Measurements from ENCODE around the gene KIAA0930.

Gene KIAA0930

DNA sequence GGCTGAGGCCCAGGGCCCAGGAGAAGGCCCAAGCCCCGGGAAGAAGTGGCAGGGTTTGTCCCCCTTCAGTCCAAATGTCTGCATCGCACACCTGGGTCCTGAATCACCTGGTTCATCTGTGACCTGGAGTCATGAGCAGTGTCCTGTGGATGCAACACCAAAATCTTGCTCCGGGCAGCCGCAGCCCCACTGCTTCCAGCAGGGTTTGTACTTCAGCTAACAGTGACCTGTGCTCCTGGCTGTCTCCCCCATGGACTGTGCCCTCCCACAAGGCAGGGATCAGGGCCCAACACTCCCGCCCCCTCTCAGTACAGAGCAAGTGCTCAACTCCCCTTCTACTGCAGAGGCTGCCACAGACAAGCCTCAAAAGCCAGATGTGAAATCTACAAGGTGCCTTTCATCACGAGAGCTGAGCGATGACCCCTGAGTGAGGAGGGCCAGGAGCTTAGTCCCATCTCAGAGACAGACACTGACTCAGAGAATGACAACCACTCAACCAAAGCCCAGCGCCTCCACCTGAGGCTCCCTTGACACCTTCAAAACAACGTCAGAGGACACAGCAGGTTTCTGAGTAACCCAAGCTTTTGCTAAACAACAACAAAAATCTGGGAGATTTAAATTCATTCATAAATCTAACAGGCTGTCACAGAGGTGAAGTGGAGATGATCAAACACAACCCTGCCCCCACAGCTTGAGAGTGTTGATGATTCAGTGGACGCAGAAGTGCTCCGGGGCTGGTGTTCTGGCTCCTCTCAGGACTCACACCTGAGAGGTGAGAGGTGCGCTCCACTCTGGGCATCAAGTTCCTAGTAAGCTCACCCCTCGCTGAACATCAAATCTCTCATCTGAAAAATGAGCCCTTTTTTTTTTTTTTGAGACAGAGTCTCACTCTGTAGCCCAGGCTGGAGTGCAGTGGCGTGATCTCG lies 3.4 kb downstream of the KIAA0930 start:
- DNase-seq (ENCODE audit: low spot score): no peak

DNA sequence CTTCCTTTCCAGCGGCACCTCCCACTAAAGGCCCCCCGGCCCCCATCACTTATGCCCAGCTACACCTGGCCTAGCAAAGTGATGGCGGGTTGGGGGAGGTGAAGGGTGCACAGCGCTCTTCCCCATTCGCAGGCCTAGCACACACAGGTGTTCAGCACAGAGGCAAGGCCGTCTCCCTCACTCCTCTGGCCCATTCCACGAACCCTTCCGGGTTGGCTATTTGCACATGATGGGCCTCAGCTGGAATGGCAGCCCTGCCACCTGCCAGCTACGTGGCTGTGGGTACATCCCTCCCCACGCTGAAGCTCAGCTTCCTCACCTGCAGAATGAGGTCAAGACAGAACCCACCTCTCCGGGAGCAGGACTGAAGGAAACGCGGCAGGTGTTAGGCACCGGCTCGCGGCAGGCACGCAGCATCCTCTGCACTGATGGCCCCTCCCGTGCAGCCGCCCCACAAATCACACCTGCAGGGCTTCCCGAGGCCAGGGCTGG lies 4.8 kb downstream of the KIAA0930 start:
- no peak for DNase-seq (ENCODE audit: low spot score)

DNA sequence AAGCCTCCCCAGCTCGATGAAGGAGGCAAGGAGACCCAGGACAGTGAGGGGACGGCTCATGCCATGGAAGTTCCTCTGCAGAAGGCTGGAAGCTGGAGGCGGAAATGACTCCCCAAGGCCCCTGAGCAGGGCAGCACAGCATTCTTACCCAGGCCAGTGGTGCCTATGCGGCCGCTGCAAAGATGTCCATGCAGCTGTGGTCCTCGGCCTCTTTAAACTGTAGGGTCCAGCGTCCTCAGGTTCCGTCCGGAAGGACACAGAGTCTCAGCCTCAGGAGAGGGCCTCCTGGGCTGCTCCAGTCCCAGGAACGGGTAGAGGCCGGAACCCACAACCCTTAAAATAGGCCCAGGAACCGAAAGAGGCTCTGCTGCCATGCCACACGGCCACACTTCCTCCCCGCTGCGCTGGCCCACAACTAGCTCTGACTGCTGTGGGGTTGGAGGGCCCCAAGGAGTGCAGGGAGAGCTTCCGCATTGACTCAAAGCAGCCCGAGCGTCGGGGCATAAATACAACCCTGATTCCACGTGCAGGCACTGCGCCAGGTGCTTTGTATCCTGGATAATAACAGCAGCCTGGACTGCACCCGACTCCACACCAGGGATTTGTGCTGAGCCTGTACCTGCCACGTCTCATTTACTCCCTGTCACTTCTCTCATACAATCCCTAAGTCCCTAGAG lies 5.5 kb downstream of the KIAA0930 start:
- no peak for DNase-seq (ENCODE audit: low spot score)

DNA sequence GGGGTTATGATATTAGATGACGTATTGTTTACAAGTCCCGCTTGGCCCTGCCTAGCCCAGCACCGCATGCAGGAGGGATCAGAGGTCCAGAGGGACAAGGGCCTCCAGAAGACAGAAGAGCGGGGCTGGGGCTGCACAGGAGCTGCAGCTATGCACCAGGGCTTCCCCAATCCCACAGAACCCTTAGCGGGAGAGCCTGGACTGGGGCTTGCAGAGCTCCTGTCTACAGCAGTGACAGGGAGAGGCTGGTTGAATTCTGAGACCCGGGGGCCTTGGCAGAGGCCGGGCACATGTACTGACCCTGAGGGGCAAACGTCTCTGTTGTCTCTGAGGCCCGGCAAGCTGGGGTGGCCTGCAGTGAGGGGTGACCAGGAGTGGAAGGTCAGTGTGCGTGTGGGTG lies 6.9 kb downstream of the KIAA0930 start:
- no peak for DNase-seq (ENCODE audit: low spot score)

DNA sequence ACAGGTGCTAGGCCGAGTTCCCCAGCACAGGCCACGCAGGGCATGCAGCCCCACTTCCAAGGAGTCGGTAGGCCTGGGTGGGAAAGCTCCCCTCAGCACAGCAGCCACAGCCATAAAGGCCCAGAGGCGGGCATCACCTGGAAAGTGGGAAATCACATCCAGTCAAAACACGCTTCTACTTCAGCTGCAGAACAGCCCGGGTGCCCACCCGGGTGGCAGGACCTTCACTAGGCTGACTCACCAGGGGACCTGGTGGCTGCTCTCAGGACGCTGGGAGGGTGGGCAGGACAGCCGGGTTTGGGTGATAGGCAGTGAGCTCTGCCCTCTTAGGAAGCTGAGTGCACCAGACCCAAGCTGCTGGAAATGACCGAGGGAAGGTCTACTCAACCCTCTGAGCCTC lies 7.3 kb downstream of the KIAA0930 start:
- DNase-seq (ENCODE audit: low spot score): no peak

DNA sequence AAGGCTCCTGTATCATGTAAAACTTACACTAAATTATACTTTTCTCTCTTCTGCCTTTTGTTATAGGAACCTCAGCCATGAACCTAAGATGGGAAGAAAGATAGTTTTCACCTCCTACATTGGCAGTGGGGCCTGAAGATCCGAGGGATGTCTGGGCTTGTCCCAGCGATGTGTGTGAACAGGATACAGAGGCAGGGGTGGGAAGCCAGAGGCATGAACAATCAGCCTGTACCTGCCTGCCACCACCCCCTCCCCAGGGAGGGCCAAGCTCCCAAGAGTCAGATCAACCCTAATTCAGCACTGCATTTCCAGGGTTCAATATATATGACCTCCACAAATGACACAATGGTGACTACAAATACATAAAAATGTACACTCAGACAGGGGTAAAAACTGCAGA lies 9.4 kb downstream of the KIAA0930 start:
- DNase-seq (ENCODE audit: low spot score): no peak

DNA sequence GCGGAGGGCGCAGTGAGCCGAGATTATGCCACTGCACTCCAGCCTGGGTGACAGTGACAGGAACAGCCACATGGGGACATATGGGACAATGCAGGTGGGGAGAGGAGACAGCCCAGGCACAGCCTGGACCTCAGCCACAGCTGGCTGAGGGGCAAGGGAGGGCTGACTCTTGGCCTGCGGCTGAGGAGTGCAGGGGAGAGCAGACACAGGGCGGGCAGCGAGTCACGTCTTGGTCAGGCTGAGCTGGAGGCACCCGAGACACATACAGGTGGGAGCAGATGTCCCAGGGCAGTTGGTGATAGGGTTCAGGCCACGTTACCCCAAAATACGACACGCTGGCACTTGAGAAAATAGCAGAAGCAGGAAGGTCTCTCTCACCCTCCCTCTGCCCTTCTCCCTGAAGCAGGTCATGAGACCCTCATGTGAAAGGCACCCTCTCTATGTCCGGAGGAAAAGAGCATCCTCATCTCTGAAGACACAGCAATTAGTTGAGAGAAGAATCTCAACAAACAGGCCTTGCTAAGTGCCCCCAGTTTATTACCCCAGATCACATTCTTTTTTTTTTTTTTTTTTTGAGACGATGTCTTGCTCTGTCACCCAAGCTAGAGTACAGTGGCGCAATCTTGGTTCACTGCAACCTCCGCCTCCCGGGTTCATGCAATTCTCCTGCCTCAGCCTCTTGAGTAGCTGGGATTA lies 10.5 kb downstream of the KIAA0930 start:
- DNase-seq (ENCODE audit: low spot score): no peak

DNA sequence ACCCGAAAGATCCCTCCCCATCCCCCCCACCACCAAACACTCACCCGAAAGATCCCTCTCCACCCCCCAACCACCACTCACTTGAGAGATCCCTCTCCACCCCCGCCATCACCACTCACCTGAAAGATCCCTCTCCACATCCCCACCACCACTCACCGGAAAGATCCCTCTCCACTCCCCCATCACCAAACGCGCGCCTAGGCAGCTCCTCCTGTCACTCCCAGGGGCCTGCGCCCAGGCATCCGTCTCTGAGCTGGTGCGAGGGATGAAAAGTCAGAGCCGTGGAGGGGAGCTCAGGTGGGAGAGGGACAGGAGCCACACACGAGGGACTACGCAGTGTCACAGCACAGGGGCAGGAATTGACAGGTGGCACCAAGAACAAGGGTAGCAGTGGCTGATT lies 11.5 kb downstream of the KIAA0930 start:
- no peak for DNase-seq (ENCODE audit: low spot score)

DNA sequence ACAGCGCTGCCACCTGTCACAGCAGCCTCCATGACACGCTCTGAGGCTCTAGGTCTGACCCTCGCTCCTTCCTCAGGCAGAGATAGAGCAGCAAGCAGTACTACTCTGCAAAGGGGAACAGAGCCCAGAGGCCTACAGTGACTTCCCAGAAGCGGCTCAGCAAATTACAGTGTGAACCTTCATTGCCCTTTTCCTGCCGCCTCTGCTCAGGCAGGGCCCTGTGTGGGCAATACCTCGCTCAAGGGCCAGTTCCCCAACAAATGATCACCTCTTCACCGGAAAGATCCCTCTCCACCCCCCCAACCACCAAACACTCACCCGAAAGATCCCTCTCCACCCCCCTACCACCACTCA lies 12.3 kb downstream of the KIAA0930 start:
- no peak for DNase-seq (ENCODE audit: low spot score)

DNA sequence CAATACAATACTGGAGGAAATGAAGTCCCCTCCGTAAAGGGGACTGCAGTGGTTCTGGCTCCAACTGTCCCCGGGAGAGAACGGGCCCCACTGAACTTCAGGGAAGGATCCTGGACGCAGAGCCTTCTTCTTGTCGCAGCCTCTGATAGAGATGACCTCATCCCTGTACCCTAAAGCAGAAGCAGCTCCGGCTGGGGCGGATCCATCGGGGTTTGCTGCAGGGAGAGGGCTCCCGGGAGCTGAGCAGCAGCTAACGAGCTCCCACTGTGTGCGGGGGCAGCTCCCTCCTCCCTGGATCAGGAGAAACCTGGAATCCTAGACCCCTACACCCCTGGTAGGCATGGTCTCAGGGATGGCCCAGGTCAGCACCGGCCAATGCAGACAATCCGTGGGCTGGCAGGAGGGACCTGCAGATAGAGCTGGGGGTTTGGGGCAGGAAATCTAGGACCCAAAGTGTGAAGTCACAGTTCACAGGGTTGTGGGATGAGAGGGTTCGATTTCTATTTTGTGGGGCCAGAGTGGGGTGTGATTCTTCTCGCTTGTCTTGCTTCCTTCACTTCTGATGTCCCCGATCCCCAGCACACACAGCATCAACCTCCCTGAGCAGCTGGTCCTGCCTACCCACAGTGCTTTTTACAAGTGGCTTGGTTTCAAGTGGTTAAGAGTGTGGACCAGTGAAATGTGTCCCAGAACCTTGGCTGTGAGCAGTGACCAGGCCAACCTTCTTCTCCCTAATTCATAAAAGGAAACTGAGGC lies 12.9 kb downstream of the KIAA0930 start:
- no peak for DNase-seq (ENCODE audit: low spot score)

DNA sequence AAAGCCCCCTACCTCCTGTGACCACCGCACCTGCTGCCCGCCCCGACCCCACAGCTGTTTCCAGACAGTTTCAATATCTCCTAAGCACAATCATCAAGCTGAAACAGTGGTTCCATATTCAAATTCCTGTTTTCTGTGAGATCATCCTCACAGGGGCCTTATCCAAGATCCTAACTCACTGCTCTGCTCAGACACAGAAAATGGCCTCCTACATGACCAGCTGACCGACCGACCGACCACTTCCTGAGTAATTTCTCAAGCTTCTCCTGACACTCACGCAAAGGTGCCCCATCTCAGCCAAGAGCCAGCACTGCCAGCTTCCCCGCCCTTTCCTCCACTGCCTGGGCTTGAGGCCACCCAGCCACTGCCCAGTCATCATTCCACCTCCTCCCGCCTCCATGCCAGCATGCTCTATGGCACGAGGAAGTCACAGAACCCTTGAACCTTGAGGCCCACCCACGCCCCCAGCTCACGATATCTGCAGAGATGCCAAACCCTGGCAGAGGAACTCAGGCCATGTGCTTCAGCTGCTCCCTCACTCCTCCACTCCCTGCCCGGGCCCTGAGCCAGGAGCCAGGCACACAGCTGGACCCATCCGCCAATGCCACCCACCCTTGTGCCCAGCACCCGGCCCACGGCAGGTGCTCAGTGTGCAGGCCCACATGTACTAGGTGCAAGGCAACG lies 14.0 kb downstream of the KIAA0930 start:
- no peak for DNase-seq (ENCODE audit: low spot score)

DNA sequence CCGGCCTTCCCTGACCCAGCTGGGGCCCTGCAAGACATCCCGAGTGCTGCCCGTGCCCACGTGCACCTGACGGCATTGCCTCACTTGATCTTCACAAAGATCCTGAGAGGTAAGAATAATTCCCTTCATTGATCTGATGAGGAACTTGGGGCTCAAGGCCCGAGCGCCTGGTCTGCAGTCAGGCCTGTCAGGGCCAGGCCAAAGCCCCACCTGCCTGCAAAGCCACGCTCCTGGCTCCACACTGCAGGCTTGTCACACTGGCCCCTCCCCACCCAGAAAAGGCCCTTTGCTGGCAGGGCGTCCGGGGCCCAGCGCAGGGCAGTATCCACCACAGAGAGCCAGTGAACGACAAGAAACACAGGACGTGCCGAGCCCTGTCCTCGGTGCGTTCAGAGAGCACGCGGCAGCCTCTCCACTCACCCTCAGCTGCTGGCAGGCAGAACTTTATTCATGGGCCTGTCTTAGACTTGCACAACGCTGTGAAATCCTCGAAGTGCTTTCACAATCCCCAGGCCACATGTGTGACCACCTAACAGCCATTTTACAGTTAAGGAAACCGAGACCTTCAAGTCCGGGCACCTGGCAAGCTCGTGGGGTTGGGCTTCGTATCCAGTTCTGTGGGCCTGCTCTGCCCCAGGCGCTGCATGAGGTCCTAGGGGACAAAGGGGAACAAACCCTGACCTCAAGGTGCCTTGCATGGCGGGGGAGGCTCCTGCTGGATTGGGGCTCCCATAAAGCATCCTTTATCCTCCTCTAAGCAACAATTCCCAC lies 14.8 kb downstream of the KIAA0930 start:
- no peak for DNase-seq (ENCODE audit: low spot score)

DNA sequence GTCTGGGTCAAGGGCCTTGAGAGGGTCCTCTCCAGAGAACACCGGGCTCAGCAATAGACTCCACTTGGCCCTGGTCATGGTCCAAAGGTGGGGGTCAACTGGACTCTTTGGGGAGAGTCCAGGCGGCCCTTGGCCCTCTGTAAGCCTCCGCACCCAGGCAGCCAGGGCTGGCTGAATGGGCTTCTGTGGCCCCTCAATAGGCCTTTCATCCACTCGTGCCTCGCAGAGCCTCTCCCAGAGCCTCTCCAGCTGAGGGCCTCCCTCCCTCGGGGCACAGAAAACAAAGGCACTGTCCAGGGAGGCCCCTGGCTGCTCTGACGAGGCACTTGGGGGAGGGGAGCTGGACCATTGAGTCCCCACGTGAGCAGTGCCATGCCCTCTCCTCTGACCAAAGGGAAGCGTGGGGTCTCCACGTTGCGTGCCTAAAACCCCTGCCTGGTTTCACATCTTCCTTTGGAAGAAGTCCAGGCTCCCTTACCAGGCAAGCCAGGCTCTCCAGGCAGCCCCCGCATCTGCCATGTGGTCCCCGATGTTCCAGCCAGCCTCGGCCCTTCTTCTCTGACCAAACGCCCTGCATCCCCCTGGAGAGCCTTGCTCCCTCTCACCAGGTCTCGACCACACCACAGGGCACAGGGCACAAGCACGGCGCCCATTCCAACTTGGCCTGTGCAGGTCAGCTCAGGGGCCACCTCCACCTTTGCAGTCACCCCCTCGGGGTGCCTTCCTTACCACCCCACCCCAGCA lies 15.5 kb downstream of the KIAA0930 start:
- no peak for DNase-seq (ENCODE audit: low spot score)

DNA sequence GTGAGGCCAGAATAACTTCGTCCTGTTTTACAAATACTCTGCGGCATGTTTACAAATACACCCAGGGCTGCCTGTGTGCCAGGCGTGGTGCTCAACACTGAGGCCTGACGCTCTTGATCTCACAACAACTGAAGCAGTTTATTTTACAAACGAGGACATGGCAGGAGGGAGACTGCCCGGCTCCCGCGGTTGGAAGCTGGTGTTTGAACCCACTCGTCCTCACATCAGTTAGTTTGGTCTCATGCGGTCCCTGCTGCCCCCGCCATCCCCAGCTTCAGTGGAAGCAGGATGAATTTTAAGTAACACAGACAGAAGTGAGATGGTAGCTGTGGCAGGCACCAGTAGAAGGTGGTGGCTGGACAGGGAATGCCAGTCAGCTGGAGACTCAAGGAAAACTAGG lies 16.4 kb downstream of the KIAA0930 start:
- DNase-seq (ENCODE audit: low spot score): no peak

DNA sequence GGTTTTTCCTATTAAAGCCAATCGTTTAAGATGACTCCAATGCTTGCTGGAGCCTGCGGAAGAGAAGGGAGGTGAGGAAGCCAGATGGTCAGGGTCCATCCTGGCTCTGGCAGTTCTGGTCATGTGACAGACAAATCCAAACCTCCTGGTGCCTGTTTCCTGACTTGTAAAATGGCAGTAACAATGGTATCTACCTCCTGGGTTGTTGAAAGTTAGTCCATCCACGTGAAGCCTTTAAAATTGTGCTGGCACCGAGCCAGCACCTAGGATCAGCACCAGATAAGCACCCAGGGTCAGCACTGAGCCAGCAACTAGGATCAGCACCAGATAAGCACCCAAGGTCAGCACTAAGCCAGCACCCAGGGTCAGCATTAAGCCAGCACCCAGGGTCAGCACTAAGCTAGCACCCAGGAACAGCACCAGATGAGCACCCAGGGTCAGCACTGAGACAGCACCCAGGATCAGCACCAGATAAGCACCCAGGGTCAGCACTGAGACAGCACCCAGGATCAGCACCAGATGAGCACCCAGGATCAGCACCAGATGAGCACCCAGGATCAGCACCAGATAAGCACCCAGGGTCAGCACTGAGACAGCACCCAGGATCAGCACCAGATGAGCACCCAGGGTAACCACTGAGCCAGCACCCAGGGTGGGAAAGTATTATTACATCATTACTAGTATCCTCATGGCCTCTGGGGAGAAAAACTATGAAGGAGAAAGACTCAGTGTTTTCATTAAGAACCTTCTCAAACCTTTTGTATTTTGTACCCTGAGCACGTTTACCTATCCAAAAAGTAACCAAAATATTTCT lies 17.2 kb downstream of the KIAA0930 start:
- peak; percentile 33 for DNase-seq (ENCODE audit: low spot score)

DNA sequence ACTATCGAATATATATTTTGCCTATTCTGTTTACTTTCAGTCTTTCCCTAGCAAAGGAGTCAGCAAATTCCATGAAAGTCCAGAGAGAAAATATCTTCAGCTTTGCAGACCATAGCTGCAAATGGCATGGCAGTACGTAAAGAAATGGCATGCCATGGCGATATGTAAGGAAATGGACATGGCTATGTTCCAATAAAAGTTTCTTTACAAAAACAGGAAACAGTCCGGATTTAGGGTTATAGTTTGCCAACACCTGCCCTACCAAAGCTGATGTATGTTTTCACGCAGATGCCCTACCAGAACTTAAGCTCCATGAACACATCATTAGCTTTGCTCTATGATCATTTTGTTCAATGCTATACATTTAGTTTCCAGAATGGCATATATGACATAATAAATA lies 19.5 kb downstream of the KIAA0930 start:
- no peak for DNase-seq (ENCODE audit: low spot score)

DNA sequence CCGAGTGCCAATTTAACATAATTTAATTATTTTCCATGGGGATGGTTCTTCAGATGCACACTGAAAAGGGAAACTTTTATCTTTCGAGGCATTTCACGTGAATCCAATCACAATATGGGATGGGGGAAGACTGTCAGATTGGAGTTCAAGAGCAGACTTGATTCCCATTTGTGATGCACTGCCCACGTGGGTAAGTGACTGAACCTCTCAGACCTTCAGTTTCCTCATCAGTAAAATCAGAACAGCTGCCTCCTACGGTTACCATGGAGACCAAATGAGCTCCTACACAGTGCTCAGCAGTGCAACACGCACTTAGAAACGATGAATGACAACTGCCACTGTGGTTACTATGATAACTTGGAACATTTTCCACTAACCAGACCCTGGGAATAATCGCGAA lies 21.7 kb downstream of the KIAA0930 start:
- DNase-seq (ENCODE audit: low spot score): no peak

DNA sequence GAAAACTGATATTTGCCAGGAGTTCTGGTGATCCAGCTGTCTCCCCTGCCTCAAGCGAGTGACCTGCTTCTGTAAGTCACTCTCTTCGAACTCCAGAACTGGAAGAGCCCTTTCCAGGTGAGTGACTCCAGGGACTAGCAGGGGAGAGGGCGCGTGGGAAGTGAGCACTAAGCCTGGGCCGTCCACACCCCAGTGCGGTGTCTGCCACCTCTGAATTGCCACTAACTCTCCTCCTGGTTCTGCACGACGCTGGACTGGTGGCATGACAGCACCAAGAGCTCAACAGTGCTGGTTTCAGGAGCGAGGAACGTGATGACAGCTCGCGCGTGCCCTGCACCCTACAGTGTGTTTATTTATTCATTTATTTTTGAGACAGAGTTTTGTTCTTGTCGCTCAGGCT lies 22.9 kb downstream of the KIAA0930 start:
- DNase-seq (ENCODE audit: low spot score): no peak

DNA sequence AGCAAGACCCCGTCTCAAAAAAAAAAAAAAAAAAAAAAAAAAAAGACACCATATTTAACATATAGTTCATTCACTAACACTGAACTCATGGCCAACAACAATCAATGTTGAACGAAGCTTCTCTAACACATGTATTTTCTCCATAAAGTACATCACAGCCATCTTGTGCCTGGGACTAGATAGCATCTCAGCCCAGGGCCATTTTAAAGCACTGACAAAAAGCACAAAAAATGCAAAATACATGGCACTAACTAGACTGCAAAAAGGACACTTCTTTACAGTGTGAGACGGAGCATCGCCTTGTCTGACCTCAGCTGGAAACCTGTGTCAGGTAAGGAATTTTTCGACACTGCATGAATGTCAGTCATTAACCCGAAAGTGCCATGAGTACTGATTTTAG lies 23.3 kb downstream of the KIAA0930 start:
- DNase-seq (ENCODE audit: low spot score): no peak
